Endothelial cell of umbilical vein (primary cell): ENCODE measurements around the gene KAZN. TPM values are rescaled to one million over a fixed set of nuclear protein-coding genes. Genes with fewer than 3 reads are reported as not detected.

Experiments
- BruUV-seq: library from RNA; stranded (reverse); fragments of 400-500 nt; replicated peaks from 2 replicates; lab custom pipeline; 2021; lab: Mats Ljungman, UMichigan
- CTCF ChIA-PET: fragments of 300-600, 350-600 bp; sonication (Branson Sonifier 250); formaldehyde crosslinking; loops from one replicate; lab custom pipeline; 2021; ENCODE audit warnings: antibody characterized with exemption, inconsistent platforms; lab: Charles Lee
- POLR2A ChIA-PET: fragments of 300-600, 350-600 bp; sonication (Branson Sonifier 250); formaldehyde crosslinking; loops from one replicate; lab custom pipeline; 2021; ENCODE audit warnings: antibody characterized with exemption, inconsistent platforms; lab: Charles Lee
- DNase-seq: peaks from one replicate; pipeline ENCODE4 v3.0.0-alpha.2; 2011; ENCODE audit warnings: low read depth, low spot score
- FAIRE-seq: peaks from 2 replicates; lab custom pipeline; 2011; peaks lifted over from hg19 to GRCh38; lab: Jason Lieb, UNC
- H2AFZ ChIP-seq: 2 replicates; pipeline ENCODE4 v1.6.0; 2012; ENCODE audit warnings: low read depth, low read length, control low read depth, inconsistent platforms
- H3K27ac ChIP-seq: 2 replicates; pipeline ENCODE4 v1.5.1; 2011; ENCODE audit warnings: low read depth, mild to moderate bottlenecking, control low read depth, low read length, moderate library complexity; ENCODE audit not compliant: insufficient read depth
- H3K27me3 ChIP-seq, 2 experiments: 2 replicates each; pipeline versions ENCODE4 v1.6.0 to v1.6.1; 2011; ENCODE audit warnings: low read length in 2 of 2, mixed read lengths in 1 of 2; ENCODE audit not compliant: control insufficient read depth in 2 of 2, insufficient read depth in 2 of 2
- H3K36me3 ChIP-seq, 2 experiments: 2 replicates in 1 of 2; 3 replicates in 1 of 2; pipeline ENCODE4 v1.5.1; 2011; ENCODE audit warnings: low read length in 2 of 2, mild to moderate bottlenecking in 1 of 2, moderate library complexity in 1 of 2; ENCODE audit not compliant: control insufficient read depth in 2 of 2, insufficient read depth in 2 of 2; ENCODE audit errors: extremely low read depth in 1 of 2
- H3K4me1 ChIP-seq: 3 replicates; pipeline ENCODE4 v1.5.1; 2011; ENCODE audit warnings: mild to moderate bottlenecking, low read length; ENCODE audit not compliant: control insufficient read depth, insufficient read depth; ENCODE audit errors: extremely low read depth
- H3K4me2 ChIP-seq: 2 replicates; pipeline ENCODE4 v1.6.1; 2011; ENCODE audit warnings: low read length, control low read depth, mixed read lengths; ENCODE audit not compliant: insufficient read depth
- H3K4me3 ChIP-seq, 3 experiments: fragments of 200-600 bp in 1 of 3; sonication (generic), shearing (Covaris generic) in 1 of 3; replicated peaks in 1 of 3; 2 replicates each; pipeline ENCODE4 v1.5.1; 2011 to 2016; ENCODE audit warnings: control low read depth in 3 of 3, low read length in 3 of 3, mild to moderate bottlenecking in 2 of 3, inconsistent platforms in 1 of 3, low read depth in 1 of 3, moderate library complexity in 1 of 3; ENCODE audit not compliant: insufficient read depth in 1 of 3
- H3K79me2 ChIP-seq: 2 replicates; pipeline ENCODE4 v1.6.0; 2012; ENCODE audit warnings: low read length, inconsistent platforms; ENCODE audit not compliant: control insufficient read depth, insufficient read depth
- H3K9ac ChIP-seq: replicated peaks from 2 replicates; pipeline ENCODE3; 2011; ENCODE audit warnings: low read length, control low read depth; ENCODE audit not compliant: insufficient read depth; ENCODE audit errors: extremely low read depth
- H3K9me1 ChIP-seq: replicated peaks from 3 replicates; pipeline ENCODE4 v1.6.0; 2011; ENCODE audit warnings: mild to moderate bottlenecking, low read length; ENCODE audit not compliant: control insufficient read depth, insufficient read depth; ENCODE audit errors: extremely low read depth
- H3K9me3 ChIP-seq: replicated peaks from 2 replicates; pipeline ENCODE4 v1.5.1; 2012; ENCODE audit warnings: low read length, inconsistent platforms; ENCODE audit not compliant: control insufficient read depth, insufficient read depth
- H4K20me1 ChIP-seq: replicated peaks from 2 replicates; pipeline ENCODE3; 2011; ENCODE audit warnings: mild to moderate bottlenecking, low read length; ENCODE audit not compliant: control insufficient read depth, insufficient read depth; ENCODE audit errors: extremely low read depth
- EZH2 ChIP-seq: IDR thresholded peaks from 2 replicates; pipeline ENCODE4 v1.6.1; 2012; ENCODE audit warnings: borderline replicate concordance, low read depth, mild to moderate bottlenecking, moderate library complexity, low read length, inconsistent platforms; ENCODE audit not compliant: severe bottlenecking
- FOS ChIP-seq: IDR thresholded peaks from 2 replicates; pipeline ENCODE4 v1.6.1; 2011; ENCODE audit warnings: mild to moderate bottlenecking, low read length, moderate library complexity, borderline replicate concordance; ENCODE audit not compliant: insufficient read depth
- GATA2 ChIP-seq: IDR thresholded peaks from 2 replicates; pipeline ENCODE4 v1.7.0; 2011; ENCODE audit warnings: low read depth, mild to moderate bottlenecking, moderate library complexity, mixed read lengths, low read length; ENCODE audit not compliant: insufficient read length, insufficient read depth
- JUN ChIP-seq: IDR thresholded peaks from 2 replicates; pipeline ENCODE4 v1.6.1; 2011; ENCODE audit warnings: borderline replicate concordance, low read depth; ENCODE audit not compliant: insufficient read length, insufficient read depth
- MYC ChIP-seq: IDR thresholded peaks from one replicate; pipeline ENCODE4 v1.6.1; 2011; ENCODE audit warnings: mild to moderate bottlenecking, low read depth, low read length
- POLR2A ChIP-seq: IDR thresholded peaks from 2 replicates; pipeline ENCODE4 v1.6.1; 2012; ENCODE audit warnings: low read depth, mild to moderate bottlenecking, control low read depth, low read length
- POLR2AphosphoS5 ChIP-seq: IDR thresholded peaks from 2 replicates; pipeline ENCODE4 v1.6.1; 2012; ENCODE audit warnings: low read depth, mild to moderate bottlenecking, control low read depth, low read length, moderate library complexity; ENCODE audit not compliant: insufficient read depth
- dilution Hi-C: fragments of 300-500 bp; cut with MboI; formaldehyde crosslinking; loops from one replicate; pipeline ENCODE4 v1.15.0; 2019; ENCODE audit warnings: low sequenced_read_pairs; ENCODE audit not compliant: extremely low pct_ligation_motif_present
- intact Hi-C: fragments of 100-400 bp; cut with micrococcal nuclease; formaldehyde crosslinking; loops from one replicate; pipeline ENCODE4 v1.10.0; 2022
- polyA plus RNA-seq, 4 experiments: library from polyadenylated mRNA; depleted of rRNA in 3 of 4; stranded (reverse) in 3 of 4; unstranded in 1 of 4; fragments of >200 nt; gene quantifications; 2 replicates each; pipeline versions ENCODE4 v1.2.1 to v1.2.3, GENCODE V29; 2011 to 2012; ENCODE audit warnings: missing spikeins in 1 of 4
- total RNA-seq: library from RNA; stranded (reverse); gene quantifications from 2 replicates; pipeline ENCODE4 v1.2.3, GENCODE V29; 2021
- TF ChIP-seq, protein P1 (sequence below): IDR thresholded peaks from 2 replicates; pipeline ENCODE4 v1.6.1; 2011; ENCODE audit not compliant: insufficient read depth, insufficient read length
- TF ChIP-seq, protein P2 (sequence below), 2 donors: IDR thresholded peaks; 1 replicate in 1 of 2; 2 replicates in 1 of 2; pipeline ENCODE4 v1.5.1; 2011; ENCODE audit warnings: low read length in 2 of 2, mild to moderate bottlenecking in 2 of 2, moderate library complexity in 2 of 2, control low read depth in 1 of 2, inconsistent platforms in 1 of 2, low read depth in 1 of 2; ENCODE audit not compliant: insufficient read depth in 1 of 2; ENCODE audit errors: extremely low read depth in 1 of 2

The KAZN gene
- total and polyA plus RNA-seq, 2 donors (not counting 3 experiments of a cell fraction or from before 2014, with no cell fraction given), result 1.6 to 5.8 TPM

DNA sequence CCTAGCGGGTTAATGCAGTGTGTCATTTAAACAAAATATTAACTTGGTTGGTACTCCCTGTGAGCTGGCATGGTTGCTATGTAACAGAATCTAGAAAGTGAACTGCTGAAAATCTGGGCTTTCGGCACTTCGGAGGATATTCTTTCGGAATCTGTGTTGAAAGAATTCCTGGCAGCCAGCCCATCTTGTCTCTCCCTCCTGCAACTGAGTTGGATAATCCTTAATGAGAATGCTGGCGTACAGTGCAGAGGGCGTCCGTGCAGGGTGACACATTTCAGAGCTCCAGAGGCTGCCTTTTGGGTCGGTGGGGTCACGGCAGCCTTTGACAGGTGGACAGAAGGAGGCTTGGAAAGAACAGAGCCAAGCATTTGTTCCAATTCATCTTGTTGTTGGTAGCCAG is 3.7 kb downstream of the KAZN start:
- POLR2A ChIA-PET, result no interaction called here

More for the DNA sequence above, 3.7 kb downstream of the KAZN start:
- H3K9me1 ChIP-seq, result no peaks in the 10 kb centered on the region
- dilution Hi-C loops (no loop called here), intact Hi-C loops (no loop called here)
- H3K9ac ChIP-seq, result no peak overlapping the region
- no peak overlapping the region for H2AFZ ChIP-seq
- peaks cover 0 to 5% of the 10 kb centered on the region in 2 experiments for H3K27me3 ChIP-seq
- DNase-seq (no peak), FAIRE-seq (no peak)
- no TSS peak for BruUV-seq
- no peaks in the 10 kb centered on the region for H4K20me1 ChIP-seq
- no peak for TF ChIP-seq POLR2AphosphoS5
- TF ChIP-seq, protein P1, sequence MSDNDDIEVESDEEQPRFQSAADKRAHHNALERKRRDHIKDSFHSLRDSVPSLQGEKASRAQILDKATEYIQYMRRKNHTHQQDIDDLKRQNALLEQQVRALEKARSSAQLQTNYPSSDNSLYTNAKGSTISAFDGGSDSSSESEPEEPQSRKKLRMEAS, result no peak
- TF ChIP-seq GATA2, result no peak
- no peak for TF ChIP-seq FOS
- TF ChIP-seq EZH2, result no peak
- TF ChIP-seq, protein P2, sequence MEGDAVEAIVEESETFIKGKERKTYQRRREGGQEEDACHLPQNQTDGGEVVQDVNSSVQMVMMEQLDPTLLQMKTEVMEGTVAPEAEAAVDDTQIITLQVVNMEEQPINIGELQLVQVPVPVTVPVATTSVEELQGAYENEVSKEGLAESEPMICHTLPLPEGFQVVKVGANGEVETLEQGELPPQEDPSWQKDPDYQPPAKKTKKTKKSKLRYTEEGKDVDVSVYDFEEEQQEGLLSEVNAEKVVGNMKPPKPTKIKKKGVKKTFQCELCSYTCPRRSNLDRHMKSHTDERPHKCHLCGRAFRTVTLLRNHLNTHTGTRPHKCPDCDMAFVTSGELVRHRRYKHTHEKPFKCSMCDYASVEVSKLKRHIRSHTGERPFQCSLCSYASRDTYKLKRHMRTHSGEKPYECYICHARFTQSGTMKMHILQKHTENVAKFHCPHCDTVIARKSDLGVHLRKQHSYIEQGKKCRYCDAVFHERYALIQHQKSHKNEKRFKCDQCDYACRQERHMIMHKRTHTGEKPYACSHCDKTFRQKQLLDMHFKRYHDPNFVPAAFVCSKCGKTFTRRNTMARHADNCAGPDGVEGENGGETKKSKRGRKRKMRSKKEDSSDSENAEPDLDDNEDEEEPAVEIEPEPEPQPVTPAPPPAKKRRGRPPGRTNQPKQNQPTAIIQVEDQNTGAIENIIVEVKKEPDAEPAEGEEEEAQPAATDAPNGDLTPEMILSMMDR (IDR thresholded peaks at IDR 0.05; ENCODE audit: extremely low read depth in 1 of 2, insufficient read depth in 1 of 2, low read depth in 1 of 2, low read length in 2 of 2), result no peak
- TF ChIP-seq MYC, result no peak
- TF ChIP-seq POLR2A, result no peak
- TF ChIP-seq JUN, result no peak
- H3K4me3 ChIP-seq, result no peak overlapping the region
- H3K27ac ChIP-seq, result no peak overlapping the region
- H3K9me3 ChIP-seq, result no peaks in the 10 kb centered on the region
- CTCF ChIA-PET, result no interaction called here
- H3K4me2 ChIP-seq, result no peak overlapping the region
- H3K4me1 ChIP-seq, result no peaks in the 10 kb centered on the region
- H3K36me3 ChIP-seq, result no peaks in the 10 kb centered on the region
- H3K79me2 ChIP-seq, result no peaks in the 10 kb centered on the region
